GM19240 (cell line): Measurements from ENCODE around the gene TMBIM1.

Experiments
- DNase-seq: peaks from one replicate; pipeline ENCODE4 v3.0.0; 2011; ENCODE audit warnings: low spot score; ENCODE audit not compliant: insufficient read length

TMBIM1 gene

DNA sequence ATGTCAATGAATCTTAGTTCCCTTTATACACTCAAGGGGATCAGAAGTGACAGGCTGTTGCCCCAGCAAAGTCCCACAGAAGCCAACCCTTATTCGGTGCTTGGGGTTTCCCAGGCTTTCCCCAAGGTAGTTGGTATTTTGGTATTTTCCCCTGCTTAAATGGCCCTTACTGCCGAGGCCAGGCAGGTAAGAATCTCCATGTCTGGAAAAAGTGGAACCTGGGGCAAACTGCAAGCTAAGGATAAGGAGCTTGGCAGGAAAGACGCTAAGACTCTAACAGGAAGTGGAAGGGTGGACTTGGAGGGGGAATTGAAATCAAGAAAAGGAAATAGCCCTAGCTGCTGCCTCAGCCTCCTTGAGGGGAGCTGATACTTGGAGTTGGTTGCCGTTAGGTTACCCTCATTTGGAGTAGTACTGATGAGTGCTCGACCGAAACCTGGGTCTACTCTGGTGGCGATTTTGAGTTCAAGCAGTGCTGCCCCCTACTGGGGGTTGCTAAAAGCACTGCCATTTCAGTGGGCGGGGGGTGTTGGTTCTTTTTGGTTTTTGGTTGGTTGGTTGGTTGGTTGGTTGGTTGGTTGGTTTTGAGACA is 34.8 kb downstream of the TMBIM1 start:
- peak; percentile 77 for DNase-seq

- DNase-seq = no peak
Observed at GRCh38 chr2:218256612-218257350, 35.5 kb downstream of the TMBIM1 start.

GRCh38 chr2:218255446-218255845 is 36.9 kb downstream of the TMBIM1 start:
- DNase-seq = no peak

GRCh38 chr2:218253232-218253625 is 39.1 kb downstream of the TMBIM1 start:
- DNase-seq = no peak

DNA sequence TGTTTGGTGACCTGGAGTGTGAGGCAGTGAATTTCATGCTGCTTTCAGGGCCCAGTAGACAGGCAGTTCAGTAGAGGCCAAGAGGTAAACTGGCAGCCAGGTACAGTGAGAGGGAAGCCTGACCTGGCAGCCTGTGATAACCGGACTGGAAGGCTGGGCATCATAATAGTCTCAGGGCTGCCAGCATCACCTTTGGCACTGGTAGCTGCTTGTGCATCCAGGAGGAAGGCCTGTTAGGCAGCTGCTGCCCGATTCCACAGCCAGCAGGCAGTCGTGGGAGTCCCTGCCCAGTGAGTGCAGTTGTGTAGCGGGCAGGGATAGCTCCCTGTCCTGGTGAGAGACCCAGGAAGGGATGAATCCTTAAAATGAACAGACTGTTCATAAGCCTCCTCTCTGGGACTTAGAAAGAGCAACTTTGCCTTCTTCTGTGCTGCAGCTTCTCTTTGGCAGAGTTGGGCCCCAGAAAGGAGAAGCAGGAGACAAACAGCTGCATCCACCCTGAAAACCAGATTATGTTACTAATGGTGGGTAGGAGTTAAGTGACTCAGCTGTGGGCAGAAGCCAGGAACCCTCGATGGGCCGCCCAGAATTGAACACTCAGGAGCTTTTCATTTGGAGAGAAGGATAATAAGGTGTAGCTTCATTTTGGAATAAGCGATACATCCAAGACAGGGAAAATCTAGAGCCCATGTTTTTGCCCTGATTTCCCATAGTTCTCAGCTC is 39.6 kb downstream of the TMBIM1 start:
- no peak for DNase-seq

- DNase-seq = no peak
Observed at GRCh38 chr2:218249691-218250090, 42.6 kb downstream of the TMBIM1 start.

DNA sequence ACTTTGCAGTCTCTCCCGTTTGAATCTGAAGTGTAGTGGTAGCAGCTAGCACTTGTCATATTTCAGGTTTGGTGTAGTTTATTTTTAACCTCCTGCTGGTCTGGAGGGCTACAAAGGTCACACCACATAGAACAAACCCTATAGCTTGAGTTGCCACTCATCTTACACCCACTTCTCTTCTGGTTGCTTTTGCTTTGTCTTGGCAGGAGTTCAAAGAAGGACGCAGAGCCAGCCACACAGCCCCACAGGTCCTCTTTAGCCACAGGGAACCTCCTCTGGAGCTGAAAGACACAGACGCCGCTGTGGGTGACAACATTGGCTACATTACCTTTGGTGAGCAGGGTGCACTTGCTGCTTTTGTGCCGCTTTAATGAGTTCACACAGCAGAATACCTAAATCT is 47.1 kb downstream of the TMBIM1 start:
- DNase-seq = no peak

- DNase-seq = no peak
Observed at GRCh38 chr2:218244665-218245064, 47.6 kb downstream of the TMBIM1 start.

GRCh38 chr2:218244204-218244603 is 48.1 kb downstream of the TMBIM1 start:
- no peak for DNase-seq

DNA sequence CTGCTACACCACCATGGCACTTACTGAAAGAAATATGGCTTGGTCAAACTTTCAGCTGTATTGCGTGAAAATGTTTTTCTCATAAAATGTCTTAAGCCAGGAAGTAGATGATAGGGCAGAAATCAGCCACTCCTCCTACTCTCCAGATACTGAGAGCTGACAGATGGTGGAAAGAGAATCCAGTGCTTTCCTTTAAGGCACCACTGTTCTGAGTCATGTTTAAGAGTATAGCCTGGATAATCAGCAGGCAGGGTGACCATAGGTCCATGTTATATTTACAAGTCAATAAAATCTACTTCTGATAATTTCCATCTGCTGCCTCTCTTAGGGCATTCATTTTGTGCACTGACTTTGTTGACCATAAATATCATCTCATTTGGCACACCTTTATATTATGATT is 53.4 kb downstream of the TMBIM1 start:
- DNase-seq = no peak

DNA sequence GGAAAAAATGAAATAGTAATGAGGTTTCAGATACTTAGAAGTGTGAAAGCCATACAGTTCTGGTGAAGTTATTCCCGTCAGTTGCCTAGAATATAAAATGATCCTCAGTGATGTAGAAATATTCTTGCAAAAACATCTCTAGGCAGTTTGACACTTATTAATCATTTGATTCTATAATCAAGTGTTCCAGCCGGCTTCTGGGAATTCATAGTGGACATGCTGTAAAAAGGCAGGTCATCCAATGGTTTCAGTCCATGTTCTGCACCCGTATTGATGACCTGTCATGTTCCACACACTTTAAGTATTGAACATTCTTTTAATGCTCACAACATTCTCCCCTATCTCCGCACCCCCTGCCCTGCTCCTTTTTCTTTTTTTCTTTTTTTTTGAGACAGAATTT is 55.5 kb downstream of the TMBIM1 start:
- no peak for DNase-seq

DNA sequence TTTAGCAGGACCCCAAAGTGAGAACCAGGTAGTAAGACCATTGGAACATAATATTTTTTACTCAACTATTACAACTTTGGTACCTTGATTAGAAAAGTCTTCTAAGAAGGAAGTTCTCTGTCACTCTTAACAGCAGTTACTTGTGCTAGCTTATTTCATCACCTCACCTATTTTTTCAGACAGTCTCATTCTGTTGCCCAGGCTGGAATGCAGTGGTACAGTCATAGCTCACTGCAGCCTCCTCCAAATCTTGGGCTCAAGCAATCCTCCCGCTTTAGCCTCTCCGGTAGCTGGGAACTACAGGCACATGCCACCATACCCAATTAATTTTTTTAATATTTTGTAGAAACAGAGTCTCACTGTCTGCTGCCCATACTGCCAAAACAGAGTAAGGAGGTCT is 57.3 kb downstream of the TMBIM1 start:
- no peak for DNase-seq

DNA sequence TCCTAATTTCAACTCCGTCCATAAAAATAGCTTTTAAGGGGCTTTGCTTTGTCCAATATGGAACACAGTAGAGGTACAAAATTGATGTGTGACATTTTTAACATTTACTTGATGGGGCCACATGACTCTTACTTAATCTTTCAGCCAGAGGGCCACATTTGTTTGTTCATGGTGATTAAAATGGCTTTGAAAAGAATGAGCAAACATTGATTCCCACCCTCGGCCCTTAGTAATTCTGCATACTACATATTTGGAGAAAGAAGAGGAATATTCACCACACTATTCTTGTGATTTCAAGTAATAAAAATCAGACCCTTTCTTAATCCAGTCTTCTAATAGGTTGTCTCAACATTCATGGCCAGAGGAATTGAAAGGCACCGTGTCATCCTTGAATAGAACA is 57.8 kb downstream of the TMBIM1 start:
- DNase-seq = no peak

- no peak for DNase-seq
Observed at GRCh38 chr2:218233543-218233942, 58.8 kb downstream of the TMBIM1 start.

- peak; percentile 9 for DNase-seq
Observed at GRCh38 chr2:218230882-218231281, 61.4 kb downstream of the TMBIM1 start.

DNA sequence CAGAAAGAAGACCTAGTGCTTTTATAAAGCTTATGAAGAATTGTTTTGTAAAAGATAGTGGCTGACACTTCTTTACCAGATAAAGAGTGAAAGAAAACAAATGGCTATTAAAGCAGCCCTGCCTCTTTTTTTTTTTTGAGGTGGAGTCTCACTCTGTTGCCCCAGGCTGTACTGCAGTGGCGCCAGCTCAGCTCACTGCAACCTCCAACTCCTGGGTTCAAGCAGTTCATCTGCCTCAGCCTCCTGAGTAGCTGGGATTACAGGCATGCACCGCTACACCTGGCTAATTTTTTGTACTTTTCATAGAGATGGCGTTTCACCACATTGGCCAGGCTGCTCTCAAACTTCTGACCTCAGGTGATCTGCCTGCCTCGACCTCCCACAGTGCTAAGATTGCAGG is 62.5 kb downstream of the TMBIM1 start:
- DNase-seq = no peak

GRCh38 chr2:218229239-218229638 is 63.1 kb downstream of the TMBIM1 start:
- DNase-seq = peak; percentile 16

DNA sequence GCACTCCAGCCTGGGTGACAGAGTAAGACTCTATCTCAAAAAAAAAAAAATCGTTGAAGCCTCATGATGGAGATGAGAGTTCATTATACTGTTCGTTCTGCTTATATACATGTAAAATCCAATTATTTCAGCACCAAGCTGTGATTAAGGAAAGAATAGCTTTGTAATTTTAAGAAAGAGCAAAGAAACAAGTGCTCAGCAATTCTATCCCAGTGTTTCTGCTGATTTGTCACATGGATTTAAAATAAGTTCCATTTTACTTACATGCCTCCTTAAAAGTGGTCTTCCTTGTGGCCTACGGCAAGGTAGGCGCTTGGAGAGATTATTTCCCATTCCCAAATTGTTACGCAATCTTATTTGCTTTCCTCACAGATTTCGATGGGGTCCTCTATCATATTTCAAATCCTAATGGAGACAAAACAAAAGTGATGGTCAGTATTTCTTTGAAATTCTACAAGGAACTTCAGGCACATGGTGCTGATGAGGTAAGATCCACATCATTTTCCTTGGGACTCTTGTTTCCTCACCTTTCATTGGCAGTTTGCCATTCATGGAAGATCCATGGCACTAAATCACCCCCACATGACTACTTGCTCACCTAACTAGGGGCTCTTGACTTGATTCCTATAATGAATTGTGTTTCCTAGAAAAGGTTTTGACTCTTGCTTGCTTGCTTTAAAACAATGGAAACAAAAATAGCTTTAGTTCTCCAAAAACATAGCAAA is 63.8 kb downstream of the TMBIM1 start:
- no peak for DNase-seq

DNA sequence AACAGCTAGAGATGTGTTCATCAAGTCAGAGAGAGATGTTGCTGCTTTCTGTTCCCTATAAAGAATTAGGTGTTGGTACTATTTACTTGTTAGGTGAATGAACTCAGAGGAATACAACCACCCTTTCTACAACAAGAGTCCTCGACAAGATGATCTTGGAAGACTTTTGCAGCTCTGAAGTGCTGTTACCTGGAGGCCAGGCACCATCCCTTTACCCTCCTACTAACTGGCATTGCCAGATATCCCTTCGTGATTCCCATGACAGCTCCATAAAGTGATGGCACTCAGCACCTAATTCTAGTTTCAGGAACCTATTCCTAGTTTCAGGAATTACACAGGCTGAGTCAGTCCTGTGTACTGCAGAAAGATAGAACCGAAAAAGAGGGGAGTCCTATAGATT is 65.4 kb downstream of the TMBIM1 start:
- no peak for DNase-seq
